NCI-H2196 (cell line): Measurements from ENCODE around the gene PCDHB3.
"Not testable (repeated sequence)": the region's sequence is repeated elsewhere in the genome, so short reads cannot be mapped to it uniquely, and the experiment has no call there.

Source experiments
- DNase-seq: peaks from one replicate; lab custom pipeline; 2025; ENCODE audit not compliant: unreplicated experiment; lab: John Stamatoyannopoulos, UW

Gene PCDHB3

DNA sequence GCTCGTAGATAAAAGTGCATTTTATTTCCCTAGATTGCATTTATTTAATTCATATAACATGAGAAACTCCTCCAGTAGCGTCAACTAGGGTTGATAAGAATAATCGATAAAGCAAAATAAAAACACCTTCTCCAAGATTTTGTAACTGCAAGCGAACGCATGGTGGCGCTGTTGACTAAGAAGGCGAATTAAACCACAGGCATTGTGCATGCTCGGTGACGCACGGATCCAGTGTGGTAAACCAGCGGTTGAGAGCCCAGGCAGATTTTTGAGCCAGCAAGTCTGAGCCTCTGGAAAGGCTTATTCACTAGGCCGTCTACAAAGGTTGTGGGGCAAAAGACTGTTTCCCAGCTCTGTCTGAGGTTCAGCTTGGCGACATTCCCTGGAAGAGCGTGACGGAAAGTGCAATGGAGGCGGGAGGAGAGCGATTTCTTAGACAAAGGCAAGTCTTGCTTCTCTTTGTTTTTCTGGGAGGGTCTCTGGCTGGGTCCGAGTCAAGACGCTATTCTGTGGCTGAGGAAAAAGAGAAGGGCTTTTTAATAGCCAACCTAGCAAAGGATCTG lies at the start of gene PCDHB3:
PCDHB3 (plus strand) TSS at position 231 of the 563 bp plus-strand sequence; CDS start at position 408, 177 bp downstream.
- DNase-seq = peak; percentile 78

DNA sequence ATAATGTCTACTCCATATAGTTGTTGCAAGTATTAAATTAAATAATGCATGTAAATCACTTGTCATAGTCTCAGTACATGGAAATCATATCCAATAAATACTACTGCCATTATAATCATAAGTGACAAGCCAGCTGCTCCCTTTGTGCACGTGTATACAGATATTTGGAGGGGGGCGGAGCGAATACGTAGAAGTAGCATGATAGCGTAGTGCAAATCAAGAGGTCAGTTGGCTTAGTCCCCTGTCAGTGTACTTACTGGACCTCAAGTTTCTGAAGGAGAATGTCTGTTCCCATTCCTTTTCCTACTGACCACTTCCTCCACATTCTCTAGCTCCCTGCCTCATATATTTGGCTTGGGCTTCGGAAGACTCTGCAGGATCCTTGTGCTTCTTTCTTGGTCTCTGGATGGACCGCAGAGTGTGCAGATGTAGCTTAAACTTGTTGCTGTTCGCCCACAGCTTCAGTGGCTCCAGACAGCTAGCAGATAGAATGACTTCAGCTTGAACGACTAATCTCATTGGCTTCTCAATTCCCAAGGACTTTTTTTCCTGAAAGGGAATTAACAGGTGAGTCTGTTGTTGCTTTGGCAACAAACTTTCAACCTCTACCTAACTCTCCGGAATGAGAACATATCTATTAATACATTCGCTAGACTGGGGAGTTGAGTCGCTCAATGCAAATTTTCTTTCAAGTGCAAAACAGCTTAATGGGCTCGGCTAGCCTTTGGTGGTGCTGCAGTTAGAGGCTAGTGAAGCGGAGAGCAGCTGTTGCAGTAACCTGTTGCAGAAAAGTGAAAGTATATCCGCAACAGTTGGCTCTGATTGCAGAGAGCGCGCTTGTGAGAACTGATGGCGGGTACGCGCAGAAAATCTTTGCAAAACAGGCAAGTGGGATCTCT lies 49.4 kb upstream of the PCDHB3 start, which contains the start of gene PCDHB1:
PCDHB1 (plus strand) TSS at position 753 of the 899 bp plus-strand sequence; CDS start at position 850, 97 bp downstream.
- DNase-seq = peak; percentile 51

DNA sequence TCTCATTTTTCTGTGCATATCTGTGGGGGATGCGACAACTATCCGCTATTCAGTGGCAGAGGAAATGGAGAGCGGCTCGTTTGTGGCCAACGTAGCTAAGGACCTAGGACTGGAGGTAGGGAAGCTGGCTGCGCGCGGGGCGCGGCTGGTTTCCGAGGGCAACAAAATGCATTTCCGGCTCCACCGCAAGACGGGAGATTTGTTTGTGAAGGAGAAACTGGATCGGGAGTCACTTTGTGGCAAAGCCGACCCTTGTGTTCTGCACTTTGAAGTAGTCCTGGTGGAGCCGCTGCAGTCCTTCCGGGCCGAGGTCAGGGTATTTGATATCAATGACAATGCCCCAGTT lies 48.8 kb upstream of the PCDHB3 start:
- peak; percentile 51 for DNase-seq

DNA sequence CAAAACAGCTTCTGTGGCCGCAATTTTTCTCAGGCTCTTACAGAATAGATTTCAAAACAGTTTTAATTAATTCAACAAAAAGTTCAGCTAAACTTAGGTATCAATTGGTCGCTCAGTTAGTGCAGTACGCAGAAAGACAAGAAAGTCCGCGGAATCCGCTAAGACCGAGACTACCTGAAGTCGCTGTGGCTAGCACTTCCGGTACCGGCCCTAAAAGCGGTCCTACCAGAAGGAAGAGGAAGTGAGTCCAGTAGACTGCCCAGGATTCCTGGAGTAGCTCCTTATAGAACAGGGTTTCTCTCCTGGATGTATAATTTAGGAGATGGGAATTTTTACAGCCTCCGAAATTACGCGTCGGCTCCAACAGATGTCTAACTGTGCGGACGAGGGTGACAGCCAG lies 22.4 kb upstream of the PCDHB3 start:
- DNase-seq = no peak

DNA sequence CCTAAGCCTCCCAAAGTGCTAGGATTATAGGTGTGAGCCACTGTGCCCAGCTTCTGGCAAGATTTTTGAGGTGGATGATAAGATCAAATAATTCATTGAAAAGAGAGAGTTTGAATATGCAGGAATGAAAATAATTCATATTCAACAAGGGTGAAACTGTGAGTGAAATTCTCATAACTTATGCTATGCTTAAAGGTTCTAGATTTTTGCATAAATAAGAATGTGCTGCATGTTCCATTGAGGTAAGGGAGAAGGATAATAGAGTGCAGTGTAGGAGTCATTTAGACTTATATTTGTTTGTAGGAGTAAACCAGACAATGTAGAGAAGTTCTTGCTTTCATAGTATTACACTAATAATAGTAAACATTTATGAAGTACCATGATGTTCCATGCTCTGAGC lies 18.0 kb upstream of the PCDHB3 start:
- DNase-seq = no peak

DNA sequence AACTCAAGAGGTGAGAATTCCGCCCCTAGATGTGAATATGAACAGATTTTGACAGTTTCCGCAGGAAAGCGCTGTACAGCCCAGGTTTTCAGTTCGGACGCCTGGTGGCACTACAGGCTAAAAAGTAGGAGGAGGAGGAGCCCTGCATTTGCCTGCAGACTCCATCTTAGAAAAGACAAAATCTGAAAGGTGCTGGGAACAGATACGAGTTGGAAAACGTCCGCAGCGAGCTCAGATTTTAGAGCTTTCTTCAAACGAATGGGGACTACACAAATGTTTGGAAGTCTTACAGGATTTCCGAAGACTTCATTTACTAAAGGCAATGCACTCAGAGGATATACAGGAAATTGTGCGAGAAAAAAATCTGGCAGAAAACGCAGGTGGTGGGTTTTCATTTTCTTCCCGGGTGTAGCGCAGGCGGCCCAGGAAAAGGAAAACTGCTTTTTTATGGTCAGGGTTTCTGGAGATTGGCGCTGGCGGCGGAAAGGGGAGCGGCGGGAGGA lies 15.7 kb upstream of the PCDHB3 start:
- peak; percentile 67 for DNase-seq

DNA sequence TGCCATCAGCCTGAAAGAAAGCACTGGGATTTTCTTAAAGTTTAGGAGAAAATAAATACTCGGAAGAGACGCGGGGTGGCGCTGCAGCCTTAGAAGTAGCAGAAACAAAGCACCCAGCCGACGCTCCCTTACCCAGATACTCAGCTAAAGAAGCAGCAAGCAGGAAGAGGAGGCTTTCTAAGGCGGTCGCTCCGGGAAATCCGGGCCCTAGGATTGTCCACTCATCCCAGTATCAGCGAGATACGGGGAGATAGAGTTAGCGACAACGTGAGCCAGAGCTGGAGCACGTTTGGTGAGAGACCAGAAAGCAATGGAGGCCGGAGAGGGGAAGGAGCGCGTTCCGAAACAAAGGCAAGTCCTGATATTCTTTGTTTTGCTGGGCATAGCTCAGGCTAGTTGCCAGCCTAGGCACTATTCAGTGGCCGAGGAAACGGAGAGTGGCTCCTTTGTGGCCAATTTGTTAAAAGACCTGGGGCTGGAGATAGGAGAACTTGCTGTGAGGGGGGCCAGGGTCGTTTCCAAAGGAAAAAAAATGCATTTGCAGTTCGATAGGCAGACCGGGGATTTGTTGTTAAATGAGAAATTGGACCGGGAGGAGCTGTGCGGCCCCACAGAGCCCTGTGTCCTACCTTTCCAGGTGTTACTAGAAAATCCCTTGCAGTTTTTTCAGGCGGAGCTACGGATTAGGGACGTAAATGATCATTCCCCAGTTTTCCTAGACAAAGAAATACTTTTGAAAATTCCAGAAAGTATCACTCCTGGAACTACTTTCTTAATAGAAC lies 5.6 kb upstream of the PCDHB3 start, which contains the start of gene PCDHB2:
PCDHB2 (plus strand) TSS at position 135 of the 782 bp plus-strand sequence; CDS start at position 311, 176 bp downstream.
- DNase-seq = no peak

DNA sequence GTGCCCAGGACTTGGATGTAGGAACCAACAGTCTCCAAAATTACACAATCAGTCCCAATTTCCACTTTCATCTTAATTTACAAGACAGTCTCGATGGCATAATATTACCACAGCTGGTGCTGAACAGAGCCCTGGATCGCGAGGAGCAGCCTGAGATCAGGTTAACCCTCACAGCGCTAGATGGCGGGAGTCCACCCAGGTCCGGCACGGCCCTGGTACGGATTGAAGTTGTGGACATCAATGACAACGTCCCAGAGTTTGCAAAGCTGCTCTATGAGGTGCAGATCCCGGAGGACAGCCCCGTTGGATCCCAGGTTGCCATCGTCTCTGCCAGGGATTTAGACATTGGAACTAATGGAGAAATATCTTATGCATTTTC lies 5.0 kb upstream of the PCDHB3 start:
- DNase-seq = no peak

DNA sequence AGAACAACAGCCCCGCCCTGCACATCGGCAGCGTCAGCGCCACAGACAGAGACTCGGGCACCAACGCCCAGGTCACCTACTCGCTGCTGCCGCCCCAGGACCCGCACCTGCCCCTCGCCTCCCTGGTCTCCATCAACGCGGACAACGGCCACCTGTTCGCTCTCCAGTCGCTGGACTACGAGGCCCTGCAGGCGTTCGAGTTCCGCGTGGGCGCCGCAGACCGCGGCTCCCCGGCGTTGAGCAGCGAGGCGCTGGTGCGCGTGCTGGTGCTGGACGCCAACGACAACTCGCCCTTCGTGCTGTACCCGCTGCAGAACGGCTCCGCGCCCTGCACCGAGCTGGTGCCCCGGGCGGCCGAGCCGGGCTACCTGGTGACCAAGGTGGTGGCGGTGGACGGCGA lies 4.1 kb upstream of the PCDHB3 start:
- DNase-seq = not testable (repeated sequence)

DNA sequence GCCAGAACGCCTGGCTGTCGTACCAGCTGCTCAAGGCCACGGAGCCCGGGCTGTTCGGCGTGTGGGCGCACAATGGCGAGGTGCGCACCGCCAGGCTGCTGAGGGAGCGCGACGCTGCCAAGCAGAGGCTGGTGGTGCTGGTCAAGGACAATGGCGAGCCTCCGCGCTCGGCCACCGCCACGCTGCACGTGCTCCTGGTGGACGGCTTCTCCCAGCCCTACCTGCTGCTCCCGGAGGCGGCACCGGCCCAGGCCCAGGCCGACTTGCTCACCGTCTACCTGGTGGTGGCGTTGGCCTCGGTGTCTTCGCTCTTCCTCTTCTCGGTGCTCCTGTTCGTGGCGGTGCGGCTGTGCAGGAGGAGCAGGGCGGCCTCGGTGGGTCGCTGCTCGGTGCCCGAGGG lies 3.7 kb upstream of the PCDHB3 start:
- not testable (repeated sequence) for DNase-seq

DNA sequence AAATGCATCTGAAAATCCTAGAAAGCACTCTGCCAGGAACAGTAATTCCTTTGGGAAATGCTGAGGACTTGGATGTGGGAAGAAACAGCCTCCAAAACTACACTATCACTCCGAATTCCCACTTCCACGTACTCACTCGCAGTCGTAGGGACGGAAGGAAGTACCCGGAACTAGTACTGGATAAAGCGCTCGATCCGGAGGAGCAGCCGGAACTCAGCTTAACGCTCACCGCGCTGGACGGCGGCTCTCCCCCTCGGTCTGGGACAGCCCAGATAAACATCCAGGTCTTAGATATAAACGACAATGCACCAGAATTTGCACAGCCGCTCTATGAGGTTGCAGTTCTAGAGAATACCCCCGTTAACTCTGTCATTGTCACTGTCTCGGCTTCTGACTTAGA lies 786 bp downstream of the PCDHB3 start:
- peak; percentile 7 for DNase-seq

DNA sequence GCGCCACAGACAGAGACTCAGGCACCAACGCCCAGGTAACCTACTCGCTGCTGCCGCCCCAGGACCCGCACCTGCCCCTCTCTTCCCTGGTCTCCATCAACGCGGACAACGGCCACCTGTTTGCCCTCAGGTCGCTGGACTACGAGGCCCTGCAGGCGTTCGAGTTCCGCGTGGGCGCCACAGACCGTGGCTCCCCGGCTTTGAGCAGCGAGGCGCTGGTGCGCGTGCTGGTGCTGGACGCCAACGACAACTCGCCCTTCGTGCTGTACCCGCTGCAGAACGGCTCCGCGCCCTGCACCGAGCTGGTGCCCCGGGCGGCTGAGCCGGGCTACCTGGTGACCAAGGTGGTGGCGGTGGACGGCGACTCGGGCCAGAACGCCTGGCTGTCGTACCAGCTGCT lies 1.8 kb downstream of the PCDHB3 start:
- not testable (repeated sequence) for DNase-seq

DNA sequence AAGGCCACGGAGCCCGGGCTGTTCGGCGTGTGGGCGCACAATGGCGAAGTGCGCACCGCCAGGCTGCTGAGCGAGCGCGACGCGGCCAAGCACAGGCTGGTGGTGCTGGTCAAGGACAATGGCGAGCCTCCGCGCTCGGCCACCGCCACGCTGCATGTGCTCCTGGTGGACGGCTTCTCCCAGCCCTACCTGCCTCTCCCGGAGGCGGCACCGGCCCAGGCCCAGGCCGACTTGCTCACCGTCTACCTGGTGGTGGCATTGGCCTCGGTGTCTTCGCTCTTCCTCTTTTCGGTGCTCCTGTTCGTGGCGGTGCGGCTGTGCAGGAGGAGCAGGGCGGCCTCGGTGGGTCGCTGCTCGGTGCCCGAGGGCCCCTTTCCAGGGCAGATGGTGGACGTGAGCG lies 2.2 kb downstream of the PCDHB3 start:
- not testable (repeated sequence) for DNase-seq

DNA sequence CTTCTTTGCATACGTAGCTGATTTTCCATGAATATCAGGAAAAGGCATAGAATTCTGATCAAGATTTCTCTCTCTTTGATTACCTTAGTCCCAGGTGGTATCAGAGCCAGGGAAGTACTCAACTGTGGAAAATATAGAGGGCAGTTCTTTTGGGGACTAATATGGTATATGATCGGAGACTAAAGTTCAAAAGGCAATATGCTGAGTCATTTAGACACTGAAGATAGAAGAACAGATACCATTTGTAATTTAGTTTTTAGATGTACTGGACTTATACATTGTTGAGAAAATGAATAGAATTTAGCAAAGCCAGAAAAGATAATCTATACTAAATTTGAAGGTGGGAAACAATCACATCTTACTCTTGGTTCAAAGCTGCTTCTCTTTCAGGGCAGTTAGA lies 5.1 kb downstream of the PCDHB3 start:
- DNase-seq = no peak

DNA sequence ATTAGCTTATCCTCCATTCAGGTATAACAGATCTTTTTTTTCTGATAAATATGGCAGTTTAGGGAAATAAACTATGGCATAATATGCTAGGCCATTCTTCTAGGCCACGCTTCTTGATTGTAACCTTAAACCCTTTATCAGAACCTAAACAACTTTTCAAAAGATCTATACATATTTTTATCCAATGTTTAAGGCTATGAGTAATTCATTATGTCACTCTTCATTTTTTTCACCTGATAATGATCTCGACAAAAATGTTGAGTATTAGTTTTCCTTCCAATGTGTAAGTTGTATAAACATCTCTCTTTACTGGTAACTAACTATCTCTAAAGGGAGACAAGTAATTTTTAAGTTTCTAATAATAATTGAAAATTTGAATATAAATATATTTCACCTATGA lies 19.0 kb downstream of the PCDHB3 start:
- DNase-seq = no peak

DNA sequence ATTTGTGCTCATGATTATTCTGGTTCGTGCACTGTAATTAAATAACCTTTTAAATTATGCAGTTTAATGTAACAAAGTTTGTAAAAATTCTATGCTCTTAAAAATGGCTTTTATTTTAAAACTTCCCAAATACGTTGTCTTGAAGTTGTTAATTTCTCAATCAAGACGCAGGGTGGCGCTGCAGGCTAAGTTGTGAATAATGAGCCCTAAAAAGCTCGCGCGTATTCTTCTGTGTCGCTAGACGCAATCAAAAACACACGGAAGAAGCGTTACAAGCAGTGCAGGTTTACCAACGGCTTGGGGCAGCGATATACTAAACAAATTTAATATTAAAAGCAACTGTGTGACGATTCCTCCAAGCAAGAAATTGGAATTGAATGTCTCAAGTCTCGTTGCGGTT lies 21.3 kb downstream of the PCDHB3 start, which contains the start of gene PCDHB4:
PCDHB4 (plus strand) TSS at position 256 of the 400 bp plus-strand sequence. CDS start 181 bp downstream, outside the sequence.
- DNase-seq = no peak

DNA sequence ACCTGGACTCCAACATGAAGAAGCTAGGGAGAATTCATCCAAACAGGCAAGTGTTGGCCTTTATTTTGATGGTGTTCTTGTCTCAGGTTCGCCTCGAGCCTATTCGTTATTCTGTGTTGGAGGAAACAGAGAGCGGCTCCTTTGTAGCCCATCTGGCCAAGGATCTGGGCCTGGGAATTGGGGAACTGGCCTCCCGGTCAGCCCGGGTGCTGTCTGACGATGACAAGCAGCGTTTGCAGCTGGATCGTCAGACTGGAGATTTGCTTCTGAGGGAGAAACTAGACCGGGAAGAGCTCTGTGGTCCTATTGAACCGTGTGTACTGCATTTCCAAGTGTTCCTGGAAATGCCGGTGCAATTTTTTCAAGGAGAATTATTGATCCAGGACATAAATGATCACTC lies 21.7 kb downstream of the PCDHB3 start:
- no peak for DNase-seq

DNA sequence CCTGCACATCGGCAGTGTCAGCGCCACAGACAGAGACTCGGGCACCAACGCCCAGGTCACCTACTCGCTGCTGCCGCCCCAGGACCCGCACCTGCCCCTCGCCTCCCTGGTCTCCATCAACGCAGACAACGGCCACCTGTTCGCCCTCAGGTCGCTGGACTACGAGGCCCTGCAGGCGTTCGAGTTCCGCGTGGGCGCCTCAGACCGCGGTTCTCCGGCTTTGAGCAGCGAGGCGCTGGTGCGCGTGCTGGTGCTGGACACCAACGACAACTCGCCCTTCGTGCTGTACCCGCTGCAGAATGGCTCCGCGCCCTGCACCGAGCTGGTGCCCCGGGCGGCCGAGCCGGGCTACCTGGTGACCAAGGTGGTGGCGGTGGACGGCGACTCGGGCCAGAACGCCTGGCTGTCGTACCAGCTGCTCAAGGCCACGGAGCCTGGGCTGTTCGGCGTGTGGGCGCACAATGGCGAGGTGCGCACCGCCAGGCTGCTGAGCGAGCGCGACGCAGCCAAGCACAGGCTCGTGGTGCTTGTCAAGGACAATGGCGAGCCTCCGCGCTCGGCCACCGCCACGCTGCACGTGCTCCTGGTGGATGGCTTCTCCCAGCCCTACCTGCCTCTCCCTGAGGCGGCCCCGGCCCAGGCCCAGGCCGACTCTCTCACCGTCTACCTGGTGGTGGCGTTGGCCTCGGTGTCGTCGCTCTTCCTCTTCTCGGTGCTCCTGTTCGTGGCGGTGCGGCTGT lies 23.3 kb downstream of the PCDHB3 start:
- DNase-seq = not testable (repeated sequence)

DNA sequence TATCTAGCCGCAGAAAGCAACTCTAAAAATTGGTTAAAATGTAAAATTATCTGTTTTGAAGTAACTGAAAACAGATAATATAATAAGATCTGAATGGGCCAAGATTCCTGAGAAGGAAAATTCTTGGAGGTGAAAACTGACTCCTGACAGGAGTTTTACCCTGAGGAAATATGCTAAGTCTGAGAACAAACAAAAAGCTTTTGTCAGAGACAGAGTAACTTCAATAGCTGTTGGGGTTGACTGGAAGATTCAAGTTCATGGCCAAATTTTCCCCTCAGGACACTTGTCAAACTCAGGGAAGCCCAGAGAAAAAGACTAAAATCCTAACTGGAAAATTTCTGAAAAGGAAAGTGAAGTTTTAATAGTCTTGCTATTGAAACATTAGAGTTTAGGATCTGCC lies 27.0 kb downstream of the PCDHB3 start:
- DNase-seq = no peak

DNA sequence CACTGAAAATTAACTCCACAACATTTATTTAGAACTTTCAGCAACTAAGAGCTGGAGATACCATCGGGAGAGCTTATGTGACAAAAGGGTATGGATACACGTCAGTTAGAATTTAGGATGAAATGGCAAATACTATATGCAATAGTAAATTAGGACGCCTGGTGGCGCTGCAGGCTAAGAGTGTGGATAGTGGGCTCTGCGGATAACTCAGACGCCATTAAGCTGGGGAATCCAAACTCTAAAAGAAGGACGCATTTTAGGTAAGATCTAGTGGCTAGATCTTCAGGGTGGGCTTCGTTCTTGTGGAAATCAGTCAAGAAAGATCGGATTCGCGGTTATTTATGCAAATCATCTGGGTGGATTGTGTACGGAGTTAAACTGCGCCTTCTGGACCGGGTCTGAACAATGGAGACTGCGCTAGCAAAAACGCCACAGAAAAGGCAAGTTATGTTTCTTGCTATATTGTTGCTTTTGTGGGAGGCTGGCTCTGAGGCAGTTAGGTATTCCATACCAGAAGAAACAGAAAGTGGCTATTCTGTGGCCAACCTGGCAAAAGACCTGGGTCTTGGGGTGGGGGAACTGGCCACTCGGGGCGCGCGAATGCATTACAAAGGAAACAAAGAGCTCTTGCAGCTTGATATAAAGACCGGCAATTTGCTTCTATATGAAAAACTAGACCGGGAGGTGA lies 34.9 kb downstream of the PCDHB3 start, which contains the start of gene PCDHB5:
PCDHB5 (plus strand) TSS at position 177 of the 688 bp plus-strand sequence; CDS start at position 406, 229 bp downstream.
- DNase-seq = no peak
